WTC11 (cell line): ENCODE results near the gene MTERF4. TPM values are rescaled to one million over a fixed set of nuclear protein-coding genes. Genes with fewer than 3 reads are reported as not detected.

Experiments used
- ATAC-seq: fragments of 200-7000 bp; cut with Tn5 transposase; 2 replicates; pipeline ENCODE4 v1.10.0; 2021; ENCODE audit warnings: mild to moderate bottlenecking, moderate library complexity
- CTCF ChIA-PET: fragments of 300-600 bp; sonication (Branson Sonifier 250); formaldehyde crosslinking; loops from one replicate; lab custom pipeline; 2021; ENCODE audit warnings: antibody characterized with exemption; lab: Charles Lee
- POLR2A ChIA-PET: fragments of 350-600 bp; sonication (Branson Sonifier 250); formaldehyde crosslinking; loops from one replicate; lab custom pipeline; 2021; ENCODE audit warnings: antibody characterized with exemption; lab: Charles Lee
- DNase-seq: peaks from one replicate; pipeline ENCODE4 v3.0.0; 2021; ENCODE audit warnings: low spot score
- H3K27ac Mint-ChIP-seq: 2 replicates; pipeline ENCODE4 v1.8.0; 2021; ENCODE audit warnings: mixed read lengths
- H3K27me3 Mint-ChIP-seq: 2 replicates; pipeline ENCODE4 v1.8.0; 2021; ENCODE audit warnings: low read depth, mild to moderate bottlenecking, moderate library complexity, mixed read lengths
- H3K36me3 Mint-ChIP-seq: 2 replicates; pipeline ENCODE4 v1.8.0; 2021; ENCODE audit warnings: mixed read lengths
- H3K4me1 Mint-ChIP-seq: 2 replicates; pipeline ENCODE4 v1.8.0; 2022; ENCODE audit warnings: mixed read lengths
- H3K4me3 Mint-ChIP-seq: 2 replicates; pipeline ENCODE4 v1.8.0; 2021; ENCODE audit warnings: mild to moderate bottlenecking, moderate library complexity, mixed read lengths
- H3K9me3 Mint-ChIP-seq: 2 replicates; pipeline ENCODE4 v1.8.0; 2021; ENCODE audit warnings: mixed read lengths
- ESRRA ChIP-seq: sonication (generic); formaldehyde crosslinking; IDR thresholded peaks from 2 replicates; pipeline ENCODE4 v1.8.1; 2022; ENCODE audit warnings: mild to moderate bottlenecking, missing genetic modification reagents, borderline replicate concordance
- FOXJ3 ChIP-seq: sonication (generic); formaldehyde crosslinking; IDR thresholded peaks from 2 replicates; pipeline ENCODE4 v1.9.0; 2021; ENCODE audit warnings: missing genetic modification reagents, mild to moderate bottlenecking, borderline replicate concordance
- FOXK1 ChIP-seq: sonication (generic); formaldehyde crosslinking; IDR thresholded peaks from 2 replicates; pipeline ENCODE4 v1.8.0; 2022; ENCODE audit warnings: mild to moderate bottlenecking, moderate library complexity, missing genetic modification reagents
- HMGA2 ChIP-seq: fragments of 250-450 bp; sonication (Bioruptor Pico); IDR thresholded peaks from 2 replicates; pipeline ENCODE4 v1.4.0; 2021; ENCODE audit warnings: mild to moderate bottlenecking, moderate library complexity
- IRF2 ChIP-seq: sonication (generic); formaldehyde crosslinking; IDR thresholded peaks from 2 replicates; pipeline ENCODE4 v1.8.0; 2022; ENCODE audit warnings: low read depth, missing genetic modification reagents, borderline replicate concordance
- MAX ChIP-seq: sonication (generic); formaldehyde crosslinking; IDR thresholded peaks from 2 replicates; pipeline ENCODE4 v1.8.0; 2022; ENCODE audit warnings: mild to moderate bottlenecking, missing genetic modification reagents
- MXD4 ChIP-seq: fragments of 250-450 bp; sonication (Bioruptor Pico); IDR thresholded peaks from 2 replicates; pipeline ENCODE4 v1.8.0; 2021; ENCODE audit warnings: mild to moderate bottlenecking, moderate library complexity, borderline replicate concordance
- NFE2L1 ChIP-seq: sonication (generic); formaldehyde crosslinking; IDR thresholded peaks from 2 replicates; pipeline ENCODE4 v1.8.1; 2023; ENCODE audit warnings: missing genetic modification reagents
- PRRX2 ChIP-seq: fragments of 250-450 bp; sonication (Bioruptor Pico); IDR thresholded peaks from 2 replicates; pipeline ENCODE4 v1.8.0; 2021; ENCODE audit warnings: mild to moderate bottlenecking
- TEAD1 ChIP-seq: sonication (generic); formaldehyde crosslinking; IDR thresholded peaks from 2 replicates; pipeline ENCODE4 v1.8.0; 2022; ENCODE audit warnings: mild to moderate bottlenecking, missing genetic modification reagents
- ZMAT4 ChIP-seq: fragments of 250-450 bp; sonication (Bioruptor Pico); IDR thresholded peaks from 2 replicates; pipeline ENCODE4 v1.9.0; 2021; ENCODE audit warnings: mild to moderate bottlenecking
- ZNF121 ChIP-seq: sonication (generic); formaldehyde crosslinking; IDR thresholded peaks from 2 replicates; pipeline ENCODE4 v1.8.0; 2023; ENCODE audit warnings: missing genetic modification reagents
- ZNF396 ChIP-seq: fragments of 250-450 bp; sonication (Bioruptor Pico); IDR thresholded peaks from 2 replicates; pipeline ENCODE4 v1.8.0; 2021; ENCODE audit warnings: mild to moderate bottlenecking, moderate library complexity, borderline replicate concordance
- ZNF423 ChIP-seq: fragments of 250-450 bp; sonication (Bioruptor Pico); IDR thresholded peaks from 2 replicates; pipeline ENCODE4 v2.1.2; 2022; ENCODE audit warnings: mild to moderate bottlenecking, moderate library complexity
- total RNA-seq: library from RNA; stranded (reverse); gene quantifications from 3 replicates; pipeline ENCODE4 v1.2.3, GENCODE V29; 2021
- TF ChIP-seq, protein P1 (sequence below): sonication (generic); formaldehyde crosslinking; conservative IDR thresholded peaks from 2 replicates; pipeline ENCODE4 v1.8.1; 2023; ENCODE audit warnings: mild to moderate bottlenecking, low read depth, missing genetic modification reagents, moderate library complexity
- TF ChIP-seq, protein P2 (sequence below): sonication (generic); formaldehyde crosslinking; IDR thresholded peaks from 2 replicates; pipeline ENCODE4 v1.8.0; 2022; ENCODE audit warnings: mild to moderate bottlenecking, missing genetic modification reagents
- TF ChIP-seq, protein P3 (sequence below): sonication (generic); formaldehyde crosslinking; IDR thresholded peaks from 2 replicates; pipeline ENCODE4 v1.8.1; 2022; ENCODE audit warnings: missing genetic modification reagents, borderline replicate concordance
- TF ChIP-seq, protein P4 (sequence below): fragments of 200-600 bp; IDR thresholded peaks from 2 replicates; pipeline ENCODE4 v1.8.0; 2022; ENCODE audit warnings: antibody characterized with exemption
- TF ChIP-seq, protein P5 (sequence below): sonication (generic); formaldehyde crosslinking; IDR thresholded peaks from 2 replicates; pipeline ENCODE4 v1.8.1; 2023; ENCODE audit warnings: mild to moderate bottlenecking, missing genetic modification reagents, moderate library complexity

Gene MTERF4
- total RNA-seq, 1 experiment from 2014 or later: 23.3 TPM

GRCh38 chr2:241132538-241133435, 30.7 kb upstream of the MTERF4 start:
- ChIA-PET POLR2A (no interaction called here), CTCF (interaction anchor here (0.8 kb wide), 1 partner anchor 35 kb away, joined by 3 read pairs; no protein-coding TSS in a partner anchor)
- Mint-ChIP-seq H3K27ac (no peak overlapping the region), H3K9me3 (peaks cover 3% of the 10 kb centered on the region; the same call in 1 of the 2 replicates), H3K4me3 (no peak overlapping the region), H3K4me1 (no peaks in the 10 kb centered on the region), H3K36me3 (peaks cover 27% of the 10 kb centered on the region), H3K27me3 (no peaks in the 10 kb centered on the region)
- TF ChIP-seq TEAD1 (CRISPR knock-in tag): no peak
- TF ChIP-seq HMGA2 (CRISPR knock-in tag): no peak
- TF ChIP-seq, protein P1, sequence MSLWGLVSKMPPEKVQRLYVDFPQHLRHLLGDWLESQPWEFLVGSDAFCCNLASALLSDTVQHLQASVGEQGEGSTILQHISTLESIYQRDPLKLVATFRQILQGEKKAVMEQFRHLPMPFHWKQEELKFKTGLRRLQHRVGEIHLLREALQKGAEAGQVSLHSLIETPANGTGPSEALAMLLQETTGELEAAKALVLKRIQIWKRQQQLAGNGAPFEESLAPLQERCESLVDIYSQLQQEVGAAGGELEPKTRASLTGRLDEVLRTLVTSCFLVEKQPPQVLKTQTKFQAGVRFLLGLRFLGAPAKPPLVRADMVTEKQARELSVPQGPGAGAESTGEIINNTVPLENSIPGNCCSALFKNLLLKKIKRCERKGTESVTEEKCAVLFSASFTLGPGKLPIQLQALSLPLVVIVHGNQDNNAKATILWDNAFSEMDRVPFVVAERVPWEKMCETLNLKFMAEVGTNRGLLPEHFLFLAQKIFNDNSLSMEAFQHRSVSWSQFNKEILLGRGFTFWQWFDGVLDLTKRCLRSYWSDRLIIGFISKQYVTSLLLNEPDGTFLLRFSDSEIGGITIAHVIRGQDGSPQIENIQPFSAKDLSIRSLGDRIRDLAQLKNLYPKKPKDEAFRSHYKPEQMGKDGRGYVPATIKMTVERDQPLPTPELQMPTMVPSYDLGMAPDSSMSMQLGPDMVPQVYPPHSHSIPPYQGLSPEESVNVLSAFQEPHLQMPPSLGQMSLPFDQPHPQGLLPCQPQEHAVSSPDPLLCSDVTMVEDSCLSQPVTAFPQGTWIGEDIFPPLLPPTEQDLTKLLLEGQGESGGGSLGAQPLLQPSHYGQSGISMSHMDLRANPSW: no peak
- TF ChIP-seq, protein P2, sequence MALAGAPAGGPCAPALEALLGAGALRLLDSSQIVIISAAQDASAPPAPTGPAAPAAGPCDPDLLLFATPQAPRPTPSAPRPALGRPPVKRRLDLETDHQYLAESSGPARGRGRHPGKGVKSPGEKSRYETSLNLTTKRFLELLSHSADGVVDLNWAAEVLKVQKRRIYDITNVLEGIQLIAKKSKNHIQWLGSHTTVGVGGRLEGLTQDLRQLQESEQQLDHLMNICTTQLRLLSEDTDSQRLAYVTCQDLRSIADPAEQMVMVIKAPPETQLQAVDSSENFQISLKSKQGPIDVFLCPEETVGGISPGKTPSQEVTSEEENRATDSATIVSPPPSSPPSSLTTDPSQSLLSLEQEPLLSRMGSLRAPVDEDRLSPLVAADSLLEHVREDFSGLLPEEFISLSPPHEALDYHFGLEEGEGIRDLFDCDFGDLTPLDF (CRISPR knock-in tag): no peak
- TF ChIP-seq NFE2L1: no peak
- TF ChIP-seq ZNF396 (CRISPR knock-in tag): no peak
- TF ChIP-seq MAX (CRISPR knock-in tag): no peak
- TF ChIP-seq IRF2 (CRISPR knock-in tag): no peak
- TF ChIP-seq, protein P3, sequence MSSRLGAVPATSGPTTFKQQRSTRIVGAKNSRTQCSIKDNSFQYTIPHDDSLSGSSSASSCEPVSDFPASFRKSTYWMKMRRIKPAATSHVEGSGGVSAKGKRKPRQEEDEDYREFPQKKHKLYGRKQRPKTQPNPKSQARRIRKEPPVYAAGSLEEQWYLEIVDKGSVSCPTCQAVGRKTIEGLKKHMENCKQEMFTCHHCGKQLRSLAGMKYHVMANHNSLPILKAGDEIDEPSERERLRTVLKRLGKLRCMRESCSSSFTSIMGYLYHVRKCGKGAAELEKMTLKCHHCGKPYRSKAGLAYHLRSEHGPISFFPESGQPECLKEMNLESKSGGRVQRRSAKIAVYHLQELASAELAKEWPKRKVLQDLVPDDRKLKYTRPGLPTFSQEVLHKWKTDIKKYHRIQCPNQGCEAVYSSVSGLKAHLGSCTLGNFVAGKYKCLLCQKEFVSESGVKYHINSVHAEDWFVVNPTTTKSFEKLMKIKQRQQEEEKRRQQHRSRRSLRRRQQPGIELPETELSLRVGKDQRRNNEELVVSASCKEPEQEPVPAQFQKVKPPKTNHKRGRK (CRISPR knock-in tag): no peak
- no peak for TF ChIP-seq PRRX2
- TF ChIP-seq FOXK1 (CRISPR knock-in tag): no peak
- no peak for TF ChIP-seq ZNF121 (CRISPR knock-in tag)
- TF ChIP-seq ZMAT4 (CRISPR knock-in tag): no peak
- TF ChIP-seq ZNF423 (CRISPR knock-in tag): no peak
- TF ChIP-seq, protein P4, sequence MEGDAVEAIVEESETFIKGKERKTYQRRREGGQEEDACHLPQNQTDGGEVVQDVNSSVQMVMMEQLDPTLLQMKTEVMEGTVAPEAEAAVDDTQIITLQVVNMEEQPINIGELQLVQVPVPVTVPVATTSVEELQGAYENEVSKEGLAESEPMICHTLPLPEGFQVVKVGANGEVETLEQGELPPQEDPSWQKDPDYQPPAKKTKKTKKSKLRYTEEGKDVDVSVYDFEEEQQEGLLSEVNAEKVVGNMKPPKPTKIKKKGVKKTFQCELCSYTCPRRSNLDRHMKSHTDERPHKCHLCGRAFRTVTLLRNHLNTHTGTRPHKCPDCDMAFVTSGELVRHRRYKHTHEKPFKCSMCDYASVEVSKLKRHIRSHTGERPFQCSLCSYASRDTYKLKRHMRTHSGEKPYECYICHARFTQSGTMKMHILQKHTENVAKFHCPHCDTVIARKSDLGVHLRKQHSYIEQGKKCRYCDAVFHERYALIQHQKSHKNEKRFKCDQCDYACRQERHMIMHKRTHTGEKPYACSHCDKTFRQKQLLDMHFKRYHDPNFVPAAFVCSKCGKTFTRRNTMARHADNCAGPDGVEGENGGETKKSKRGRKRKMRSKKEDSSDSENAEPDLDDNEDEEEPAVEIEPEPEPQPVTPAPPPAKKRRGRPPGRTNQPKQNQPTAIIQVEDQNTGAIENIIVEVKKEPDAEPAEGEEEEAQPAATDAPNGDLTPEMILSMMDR: no peak
- no peak for TF ChIP-seq FOXJ3 (CRISPR knock-in tag)
- TF ChIP-seq, protein P5, sequence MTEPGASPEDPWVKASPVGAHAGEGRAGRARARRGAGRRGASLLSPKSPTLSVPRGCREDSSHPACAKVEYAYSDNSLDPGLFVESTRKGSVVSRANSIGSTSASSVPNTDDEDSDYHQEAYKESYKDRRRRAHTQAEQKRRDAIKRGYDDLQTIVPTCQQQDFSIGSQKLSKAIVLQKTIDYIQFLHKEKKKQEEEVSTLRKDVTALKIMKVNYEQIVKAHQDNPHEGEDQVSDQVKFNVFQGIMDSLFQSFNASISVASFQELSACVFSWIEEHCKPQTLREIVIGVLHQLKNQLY (CRISPR knock-in tag): no peak
- TF ChIP-seq MXD4 (CRISPR knock-in tag): no peak
- TF ChIP-seq ESRRA (CRISPR knock-in tag): no peak
- ATAC-seq: no peak
- no peak for DNase-seq
